ENCODE measurements around the gene FGG.

Gene FGG
- total RNA-seq = 0 to 0.35 (median 0) reads per million in 4 experiments

- DNase-seq = no peak
These were observed at the start of gene FGG for GRCh38 chr4:154612472-154613414. FGG (minus strand) TSS chr4:154612656; CDS start chr4:154612609, 47 bp downstream.

GRCh38 chr4:154660052-154660451 lies 47.6 kb upstream of the FGG start:
- DNase-seq = no peak

GRCh38 chr4:154658680-154659405 lies 46.4 kb upstream of the FGG start:
- no peak for DNase-seq

- DNase-seq = no peak
These were observed 31.0 kb upstream of the FGG start for GRCh38 chr4:154643493-154643892.

GRCh38 chr4:154642373-154643009 lies 30.0 kb upstream of the FGG start:
- no peak for DNase-seq

- no peak for DNase-seq
These were observed 28.5 kb upstream of the FGG start for GRCh38 chr4:154640999-154641398.

GRCh38 chr4:154634058-154634457 lies 21.6 kb upstream of the FGG start:
- DNase-seq = no peak

GRCh38 chr4:154631828-154632227 lies 19.4 kb upstream of the FGG start:
- DNase-seq = no peak

GRCh38 chr4:154630324-154630723 lies 17.9 kb upstream of the FGG start:
- no peak for DNase-seq

- DNase-seq = no peak
These were observed 14.5 kb upstream of the FGG start for GRCh38 chr4:154626793-154627484.

- DNase-seq = no peak
These were observed 13.5 kb upstream of the FGG start for GRCh38 chr4:154625971-154626370.

GRCh38 chr4:154623995-154624394 lies 11.5 kb upstream of the FGG start:
- no peak for DNase-seq

- no peak for DNase-seq
These were observed 11.0 kb upstream of the FGG start for GRCh38 chr4:154623436-154623835.

GRCh38 chr4:154622598-154622997 lies 10.1 kb upstream of the FGG start:
- no peak for DNase-seq

GRCh38 chr4:154620111-154620510 lies 7.7 kb upstream of the FGG start:
- no peak for DNase-seq

GRCh38 chr4:154618708-154619315 lies 6.4 kb upstream of the FGG start:
- DNase-seq = peak; percentile 4

- DNase-seq = no peak
These were observed 5.4 kb upstream of the FGG start for GRCh38 chr4:154617820-154618317.

GRCh38 chr4:154616731-154617130 lies 4.3 kb upstream of the FGG start:
- no peak for DNase-seq

GRCh38 chr4:154616287-154616686 lies 3.8 kb upstream of the FGG start:
- no peak for DNase-seq

- DNase-seq = no peak
These were observed 2.8 kb upstream of the FGG start for GRCh38 chr4:154615211-154615610.

- DNase-seq = no peak
These were observed 1.9 kb upstream of the FGG start for GRCh38 chr4:154614306-154614705.

- no peak for DNase-seq
These were observed 623 bp downstream of the FGG start for GRCh38 chr4:154611833-154612232.

All from effector CD8-positive, alpha-beta T cell (primary cell).